ENCODE results near the gene CDK18.

DNA sequence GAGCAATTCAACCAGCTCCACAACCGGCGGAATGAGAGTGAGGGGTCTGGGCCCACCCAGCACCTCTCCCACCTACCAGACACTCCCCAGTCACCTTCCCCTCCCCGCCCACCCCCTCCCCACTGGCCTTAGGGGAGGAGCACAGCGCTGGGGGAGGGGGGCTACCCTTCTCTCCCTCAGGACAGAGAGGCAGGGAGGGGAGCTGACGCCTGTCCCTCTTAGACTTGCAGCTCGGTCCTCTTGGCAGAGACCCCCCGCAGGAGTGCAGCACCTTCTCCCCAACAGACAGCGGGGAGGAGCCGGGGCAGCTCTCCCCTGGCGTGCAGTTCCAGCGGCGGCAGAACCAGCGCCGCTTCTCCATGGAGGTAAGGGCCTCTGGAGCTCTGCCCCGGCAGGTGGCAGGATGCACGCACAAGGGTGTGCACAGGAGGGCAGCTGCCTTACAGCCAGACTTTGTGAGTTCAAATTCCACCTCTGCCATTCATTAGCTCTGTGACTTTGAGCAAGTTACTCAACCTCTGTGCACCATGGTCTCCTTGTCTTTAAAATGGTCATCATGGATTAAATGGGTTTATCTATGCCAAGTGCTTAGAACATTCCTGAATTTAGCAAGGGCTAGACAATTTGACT is 18.9 kb downstream of the CDK18 start:
- no peak for TF ChIP-seq CTCF (optimal IDR thresholded peaks at IDR 0.05 in 1 of 3, IDR thresholded peaks at IDR 0.05 in 1 of 3, conservative IDR thresholded peaks at IDR 0.05 in 1 of 3; ENCODE audit: extremely low read depth in 1 of 3, insufficient read depth in 2 of 3, low read length in 3 of 3)
- no peak for TF ChIP-seq EZH2 (IDR thresholded peaks at IDR 0.05; ENCODE audit: low read length)

Measured in keratinocyte (primary cell).